KMS-11 (cell line): Measurements from ENCODE around the gene MAEL.

Source experiments
- H2AFZ ChIP-seq: fragments of 200-600 bp; sonication (generic); 2 replicates; pipeline ENCODE4 v1.6.1; 2016; ENCODE audit warnings: antibody characterized with exemption, mixed run types, low read depth
- H3K27ac ChIP-seq: fragments of 200-600 bp; sonication (generic); 2 replicates; pipeline ENCODE4 v1.6.1; 2016; ENCODE audit warnings: mild to moderate bottlenecking, mixed run types
- H3K27me3 ChIP-seq: fragments of 200-600 bp; sonication (generic); 2 replicates; pipeline ENCODE4 v1.6.1; 2017; ENCODE audit warnings: mild to moderate bottlenecking, low read depth, mixed run types, moderate library complexity; ENCODE audit not compliant: insufficient read depth
- H3K36me3 ChIP-seq: fragments of 200-600 bp; sonication (generic); 2 replicates; pipeline ENCODE4 v1.6.1; 2017; ENCODE audit warnings: mild to moderate bottlenecking, mixed run types; ENCODE audit not compliant: insufficient read depth
- H3K4me1 ChIP-seq: fragments of 200-600 bp; sonication (generic); 2 replicates; pipeline ENCODE4 v1.6.1; 2016; ENCODE audit warnings: mild to moderate bottlenecking, low read depth, mixed run types; ENCODE audit not compliant: poor library complexity, severe bottlenecking
- H3K4me2 ChIP-seq: fragments of 200-600 bp; sonication (generic); 2 replicates; pipeline ENCODE4 v1.7.0; 2016; ENCODE audit warnings: mild to moderate bottlenecking, mixed run types
- H3K4me3 ChIP-seq: fragments of 200-600 bp; sonication (generic); IDR thresholded peaks from 2 replicates; pipeline ENCODE4 v1.6.1; 2017; ENCODE audit warnings: low read depth, low read length, mixed read lengths; ENCODE audit not compliant: insufficient read depth
- H3K79me2 ChIP-seq: fragments of 200-600 bp; sonication (generic); 2 replicates; pipeline ENCODE4 v1.6.1; 2016; ENCODE audit warnings: low read depth, mixed run types; ENCODE audit not compliant: insufficient read depth
- H3K9ac ChIP-seq: fragments of 200-600 bp; sonication (generic); 2 replicates; pipeline ENCODE4 v1.6.1; 2016; ENCODE audit warnings: mild to moderate bottlenecking, mixed run types
- H4K20me1 ChIP-seq: fragments of 200-600 bp; sonication (generic); 2 replicates; pipeline ENCODE4 v1.6.1; 2016; ENCODE audit warnings: mild to moderate bottlenecking, mixed run types; ENCODE audit not compliant: insufficient read depth
- CTCF ChIP-seq: fragments of 200-600 bp; sonication (generic); conservative IDR thresholded peaks from 2 replicates; pipeline ENCODE4 v1.6.1; 2017; ENCODE audit warnings: low read depth, mild to moderate bottlenecking, antibody characterized with exemption, low read length, moderate library complexity, mixed read lengths

MAEL gene

DNA sequence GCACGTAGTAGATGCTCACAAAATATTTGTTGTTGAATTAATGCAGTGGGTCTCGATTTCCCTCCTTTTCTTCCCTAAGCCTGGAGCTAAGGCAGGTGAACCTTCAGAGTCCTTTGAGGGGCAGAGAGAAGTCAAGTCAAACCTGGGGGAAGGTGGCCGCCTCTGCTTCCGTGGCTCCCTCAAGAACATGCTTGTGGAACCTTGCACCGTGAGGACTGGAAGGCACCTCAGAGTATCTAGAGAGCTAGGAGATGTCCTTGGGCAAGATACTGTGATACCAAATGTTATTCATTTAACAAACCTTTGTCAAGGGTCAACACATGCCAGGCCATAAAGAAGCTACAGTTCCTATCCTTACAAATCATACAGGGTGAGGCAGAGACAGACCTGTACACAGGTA lies 62.8 kb downstream of the MAEL start:
- no peak overlapping the region for H3K4me2 ChIP-seq
- H3K4me3 ChIP-seq, result no peak overlapping the region
- TF ChIP-seq CTCF, result no peak
- H3K79me2 ChIP-seq, result no peaks in the 10 kb centered on the region
- H3K36me3 ChIP-seq, result no peaks in the 10 kb centered on the region
- H3K27me3 ChIP-seq, result no peaks in the 10 kb centered on the region
- H3K9ac ChIP-seq, result no peak overlapping the region
- H2AFZ ChIP-seq, result no peak overlapping the region
- H3K4me1 ChIP-seq, result peaks cover 3% of the 10 kb centered on the region
- no peaks in the 10 kb centered on the region for H4K20me1 ChIP-seq
- H3K27ac ChIP-seq, result no peak overlapping the region

GRCh38 chr1:167052389-167052788 lies 63.3 kb downstream of the MAEL start:
- Histone ChIP-seq H3K27ac (no peak overlapping the region), H3K27me3 (no peaks in the 10 kb centered on the region), H3K4me3 (no peak overlapping the region), H3K4me2 (no peak overlapping the region), H3K4me1 (peaks cover 5% of the 10 kb centered on the region), H3K9ac (no peak overlapping the region), H3K79me2 (no peaks in the 10 kb centered on the region), H3K36me3 (no peaks in the 10 kb centered on the region), H2AFZ (no peak overlapping the region), H4K20me1 (no peaks in the 10 kb centered on the region)
- TF ChIP-seq CTCF, result peak; percentile 64

DNA sequence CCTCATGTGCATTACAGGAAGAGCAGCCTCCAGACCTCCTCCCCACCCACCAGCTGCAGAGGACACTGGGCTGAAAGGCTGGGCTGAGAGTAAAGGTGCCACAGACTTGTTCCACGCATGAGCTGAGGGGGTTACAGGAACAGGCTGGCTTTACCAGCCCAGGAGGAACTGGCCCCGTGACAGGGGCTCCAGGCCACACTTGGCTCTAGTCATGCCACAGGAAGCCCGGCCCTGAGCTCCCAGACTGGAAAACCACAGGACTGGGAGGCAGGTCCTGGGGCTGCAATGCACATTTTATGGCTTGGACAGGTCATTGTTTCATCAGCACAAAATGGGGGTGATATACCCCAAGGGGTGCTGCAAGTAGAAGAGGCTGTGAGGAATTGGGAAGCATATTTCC lies 65.5 kb downstream of the MAEL start:
- no peak overlapping the region for H2AFZ ChIP-seq

DNA sequence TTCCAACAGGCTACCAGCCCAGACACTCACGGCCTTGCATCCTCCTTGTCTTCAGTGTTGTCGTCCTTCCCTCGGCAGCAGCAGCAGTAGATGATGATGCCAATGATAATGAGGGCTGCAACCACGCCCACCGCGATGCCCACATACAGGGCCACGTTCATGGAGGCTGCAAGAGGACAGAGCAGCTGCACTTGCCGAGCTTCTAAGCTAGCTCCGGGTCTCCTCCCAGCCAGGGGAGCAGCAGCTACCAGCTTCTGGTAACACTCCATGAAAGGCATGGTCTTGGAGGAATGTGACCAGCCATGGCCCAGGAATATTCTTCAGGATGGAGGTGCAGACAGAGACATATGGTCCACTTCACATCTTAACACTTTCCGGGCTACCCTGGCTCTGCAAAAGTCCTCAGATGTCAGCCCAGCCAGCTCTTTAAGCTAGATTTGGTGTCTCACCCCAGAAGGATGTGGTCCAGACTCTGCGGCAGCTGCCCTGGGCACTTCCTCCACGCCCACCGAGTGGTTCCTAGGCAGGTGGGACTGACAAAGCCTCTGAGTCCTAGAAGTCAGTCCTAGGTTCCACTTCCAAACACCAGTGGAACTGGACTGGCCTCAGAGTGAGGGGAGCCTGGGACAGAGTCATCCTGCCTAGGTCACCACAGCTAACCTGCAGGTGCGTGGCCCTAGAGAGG lies 66.0 kb downstream of the MAEL start:
- Histone ChIP-seq H3K27me3 (no peaks in the 10 kb centered on the region), H3K4me2 (no peak overlapping the region), H3K9ac (no peak overlapping the region), H3K4me1 (peaks cover 20% of the 10 kb centered on the region), H3K36me3 (no peaks in the 10 kb centered on the region), H3K4me3 (no peak overlapping the region), H3K27ac (no peak overlapping the region), H4K20me1 (no peaks in the 10 kb centered on the region), H3K79me2 (no peaks in the 10 kb centered on the region), H2AFZ (no peak overlapping the region)
- no peak for TF ChIP-seq CTCF

More for the DNA sequence above, 65.5 kb downstream of the MAEL start:
- Histone ChIP-seq H3K4me3 (no peak overlapping the region), H4K20me1 (no peaks in the 10 kb centered on the region), H3K27me3 (no peaks in the 10 kb centered on the region), H3K4me1 (peaks cover 19% of the 10 kb centered on the region), H3K27ac (no peak overlapping the region), H3K4me2 (no peak overlapping the region), H3K9ac (no peak overlapping the region), H3K79me2 (no peaks in the 10 kb centered on the region), H3K36me3 (no peaks in the 10 kb centered on the region)
- no peak for TF ChIP-seq CTCF
